H1 (cell line): Measurements from ENCODE around the gene LCN6. TPM values are rescaled to one million over a fixed set of nuclear protein-coding genes. Genes with fewer than 3 reads are reported as not detected.

ENCODE experiments used
- CTCF ChIA-PET: fragments of 300-600 bp; sonication (Branson Sonifier 250); formaldehyde crosslinking; loops from one replicate; lab custom pipeline; 2021; ENCODE audit not compliant: partially characterized antibody; lab: Charles Lee
- POLR2A ChIA-PET: fragments of 300-600 bp; sonication (Branson Sonifier 250); formaldehyde crosslinking; loops from one replicate; lab custom pipeline; 2021; ENCODE audit warnings: inconsistent platforms; ENCODE audit not compliant: partially characterized antibody; lab: Charles Lee
- DNase-seq, 2 experiments: peaks; one replicate each; pipeline versions ENCODE4 v3.0.0 to v3.0.0-alpha.2; 2010 to 2022; ENCODE audit warnings: low spot score in 2 of 2, low read depth in 1 of 2, mixed read lengths in 1 of 2
- FAIRE-seq: peaks from 2 replicates; lab custom pipeline; 2011; peaks lifted over from hg19 to GRCh38; lab: Jason Lieb, UNC
- H2AFZ ChIP-seq: 2 replicates; pipeline ENCODE4 v1.8.1; 2012; ENCODE audit warnings: low read length, inconsistent platforms
- H2AK5ac ChIP-seq: 2 replicates; pipeline ENCODE4 v1.6.1; 2013; ENCODE audit warnings: low read depth, low read length
- H2BK120ac ChIP-seq: replicated peaks from 2 replicates; pipeline ENCODE3; 2013; ENCODE audit warnings: low read depth, low read length, inconsistent platforms
- H2BK12ac ChIP-seq: 2 replicates; pipeline ENCODE4 v1.6.1; 2013; ENCODE audit warnings: low read depth, low read length
- H2BK15ac ChIP-seq: 2 replicates; pipeline ENCODE4 v1.6.1; 2013; ENCODE audit warnings: low read length
- H2BK20ac ChIP-seq: 2 replicates; pipeline ENCODE4 v1.6.1; 2013; ENCODE audit warnings: low read length
- H2BK5ac ChIP-seq: 2 replicates; pipeline ENCODE4 v1.6.1; 2013; ENCODE audit warnings: low read depth, low read length
- H3K14ac ChIP-seq: 2 replicates; pipeline ENCODE4 v1.6.1; 2013; ENCODE audit warnings: inconsistent platforms; ENCODE audit not compliant: insufficient read length
- H3K18ac ChIP-seq: 2 replicates; pipeline ENCODE4 v1.6.1; 2013; ENCODE audit warnings: low read length; ENCODE audit errors: extremely low read depth
- H3K23ac ChIP-seq: 2 replicates; pipeline ENCODE4 v1.6.1; 2013; ENCODE audit warnings: inconsistent platforms; ENCODE audit not compliant: insufficient read length
- H3K23me2 ChIP-seq: 2 replicates; pipeline ENCODE4 v1.6.1; 2013; ENCODE audit warnings: low read depth, low read length
- H3K27ac ChIP-seq: 2 replicates; pipeline ENCODE4 v1.6.1; 2011; ENCODE audit warnings: low read depth, low read length, inconsistent platforms
- H3K27me3 ChIP-seq, 4 experiments: replicated peaks in 1 of 4; 1 replicate in 1 of 4; 2 replicates in 3 of 4; pipeline versions ENCODE4 v1.6.1 to v1.8.1; 2011 to 2013; ENCODE audit warnings: low read length in 3 of 4, mild to moderate bottlenecking in 3 of 4, inconsistent platforms in 2 of 4, mixed read lengths in 2 of 4, moderate library complexity in 1 of 4; ENCODE audit not compliant: control insufficient read depth in 3 of 4, insufficient read depth in 3 of 4; ENCODE audit errors: extremely low read depth in 1 of 4
- H3K36me3 ChIP-seq, 4 experiments: 2 replicates each; pipeline versions ENCODE4 v1.6.1 to v1.8.1; 2011 to 2013; ENCODE audit warnings: mild to moderate bottlenecking in 4 of 4, low read length in 3 of 4, moderate library complexity in 2 of 4, control low read depth in 1 of 4, inconsistent platforms in 1 of 4; ENCODE audit not compliant: insufficient read depth in 4 of 4, control insufficient read depth in 2 of 4
- H3K4ac ChIP-seq: replicated peaks from 2 replicates; pipeline ENCODE3; 2013; ENCODE audit warnings: low read length, low read depth, mixed read lengths, inconsistent platforms; ENCODE audit not compliant: insufficient read length
- H3K4me1 ChIP-seq, 4 experiments: replicated peaks in 1 of 4; 1 replicate in 1 of 4; 2 replicates in 3 of 4; pipeline versions ENCODE4 v1.6.1 to v1.8.1; 2011 to 2013; ENCODE audit warnings: low read length in 3 of 4, inconsistent platforms in 2 of 4, mixed read lengths in 1 of 4; ENCODE audit not compliant: insufficient read depth in 4 of 4, control insufficient read depth in 3 of 4
- H3K4me2 ChIP-seq, 2 experiments: 2 replicates each; pipeline versions ENCODE4 v1.6.1 to v1.8.1; 2011 to 2013; ENCODE audit warnings: low read depth in 2 of 2, low read length in 2 of 2, control low read depth in 1 of 2, inconsistent platforms in 1 of 2, mild to moderate bottlenecking in 1 of 2; ENCODE audit not compliant: insufficient read depth in 1 of 2
- H3K4me3 ChIP-seq, 4 experiments: fragments of 200-600, 300-600 bp in 1 of 4; sonication (generic), shearing (Covaris generic), sonication (Bioruptor Twin) in 1 of 4; 2 replicates each; pipeline versions ENCODE4 v1.5.1 to v1.8.1; 2011 to 2016; ENCODE audit warnings: low read length in 4 of 4, low read depth in 3 of 4, control low read depth in 2 of 4, inconsistent platforms in 2 of 4, mild to moderate bottlenecking in 2 of 4, mixed read lengths in 1 of 4, moderate library complexity in 1 of 4; ENCODE audit not compliant: insufficient read depth in 2 of 4; ENCODE audit errors: extremely low read depth in 1 of 4
- H3K56ac ChIP-seq: replicated peaks from 2 replicates; pipeline ENCODE3; 2013; ENCODE audit warnings: low read depth, mild to moderate bottlenecking, mixed read lengths, low read length, inconsistent platforms; ENCODE audit not compliant: insufficient read length
- H3K79me1 ChIP-seq: 2 replicates; pipeline ENCODE4 v1.6.1; 2013; ENCODE audit warnings: low read depth, low read length, control low read depth
- H3K79me2 ChIP-seq, 2 experiments: 2 replicates each; pipeline versions ENCODE4 v1.6.1 to v1.8.1; 2012 to 2013; ENCODE audit warnings: low read length in 2 of 2, mild to moderate bottlenecking in 2 of 2, inconsistent platforms in 1 of 2; ENCODE audit not compliant: insufficient read depth in 2 of 2, control insufficient read depth in 1 of 2
- H3K9ac ChIP-seq, 4 experiments: replicated peaks in 1 of 4; 1 replicate in 1 of 4; 2 replicates in 3 of 4; pipeline versions ENCODE4 v1.6.1 to v1.8.1; 2011 to 2013; ENCODE audit warnings: low read depth in 3 of 4, low read length in 3 of 4, control low read depth in 2 of 4, mild to moderate bottlenecking in 2 of 4, moderate library complexity in 2 of 4, inconsistent platforms in 1 of 4; ENCODE audit errors: extremely low read depth in 1 of 4
- H3K9me3 ChIP-seq, 2 experiments: 2 replicates each; pipeline versions ENCODE4 v1.6.1 to v1.8.1; 2012 to 2013; ENCODE audit warnings: mild to moderate bottlenecking in 2 of 2, moderate library complexity in 2 of 2, control low read depth in 1 of 2, inconsistent platforms in 1 of 2, low read depth in 1 of 2, low read length in 1 of 2, mixed read lengths in 1 of 2; ENCODE audit not compliant: insufficient read depth in 2 of 2
- H4K20me1 ChIP-seq, 2 experiments: replicated peaks in 1 of 2; 2 replicates each; pipeline versions ENCODE3 to v1.8.1; 2011 to 2013; ENCODE audit warnings: inconsistent platforms in 2 of 2, low read length in 2 of 2, mild to moderate bottlenecking in 1 of 2; ENCODE audit not compliant: insufficient read depth in 2 of 2, control insufficient read depth in 1 of 2
- H4K5ac ChIP-seq: 2 replicates; pipeline ENCODE4 v1.6.1; 2013; ENCODE audit warnings: low read length, low read depth, mixed read lengths, inconsistent platforms; ENCODE audit not compliant: insufficient read length
- H4K8ac ChIP-seq: 2 replicates; pipeline ENCODE4 v1.8.0; 2013; ENCODE audit warnings: mild to moderate bottlenecking, moderate library complexity, low read length, inconsistent platforms; ENCODE audit not compliant: insufficient read depth; ENCODE audit errors: extremely low read depth
- H4K91ac ChIP-seq: replicated peaks from 2 replicates; pipeline ENCODE3; 2013; ENCODE audit warnings: low read length, mixed read lengths, inconsistent platforms; ENCODE audit not compliant: insufficient read length
- FOSL1 ChIP-seq: IDR thresholded peaks from 2 replicates; pipeline ENCODE4 v1.6.1; 2011; ENCODE audit warnings: mild to moderate bottlenecking, low read depth, low read length, moderate library complexity; ENCODE audit not compliant: insufficient read depth
- HDAC2 ChIP-seq, 2 experiments: fragments of 300-600 bp in 1 of 2; sonication (generic) in 1 of 2; IDR thresholded peaks; 2 replicates each; pipeline ENCODE4 v1.6.1; 2011 to 2012; ENCODE audit warnings: low read depth in 2 of 2, low read length in 2 of 2, mild to moderate bottlenecking in 2 of 2, moderate library complexity in 2 of 2, borderline replicate concordance in 1 of 2, inconsistent platforms in 1 of 2
- NRF1 ChIP-seq: IDR thresholded peaks from 2 replicates; pipeline ENCODE4 v1.6.1; 2011; ENCODE audit warnings: mild to moderate bottlenecking, low read depth, low read length, improper control_type of control experiment
- RFX5 ChIP-seq: IDR thresholded peaks from 2 replicates; pipeline ENCODE4 v1.6.1; 2011; ENCODE audit warnings: low read depth, low read length, improper control_type of control experiment, borderline replicate concordance
- RXRA ChIP-seq: IDR thresholded peaks from 2 replicates; pipeline ENCODE4 v1.6.1; 2011; ENCODE audit warnings: low read depth, mild to moderate bottlenecking, low read length, moderate library complexity; ENCODE audit not compliant: insufficient read depth
- SRF ChIP-seq: IDR thresholded peaks from 2 replicates; pipeline ENCODE4 v1.6.1; 2011; ENCODE audit warnings: mild to moderate bottlenecking, low read depth, low read length, moderate library complexity
- WGBS, 2 experiments: shearing (Covaris generic) in 1 of 2; methylation state at CpG; one replicate each; pipeline versions ENCODE4 v1.1.6 to v1.1.7; 2013 to 2015; ENCODE audit warnings: low lambda C conversion rate in 2 of 2, mixed read lengths in 2 of 2, inconsistent platforms in 1 of 2, low coverage in 1 of 2, missing lambda C conversion rate in 1 of 2; ENCODE audit not compliant: insufficient replicate concordance in 2 of 2, insufficient coverage in 1 of 2, insufficient read length in 1 of 2; ENCODE audit errors: extremely low coverage in 1 of 2, missing lambda C conversion rate in 1 of 2; 5-methylcytosine and 5-hydroxymethylcytosine counted together
- polyA plus RNA-seq, 7 experiments: library from polyadenylated mRNA; depleted of rRNA in 3 of 7; stranded (reverse) in 5 of 7; unstranded in 2 of 7; fragments of >200 nt in 5 of 7; fragments of 200-250 nt in 2 of 7; gene quantifications; 1 replicate in 5 of 7; 2 replicates in 1 of 7; 4 replicates in 1 of 7; pipeline versions ENCODE4 v1.2.1 to v1.2.3, GENCODE V29; 2011 to 2013; ENCODE audit warnings: missing spikeins in 2 of 7, mixed read lengths in 2 of 7
- total RNA-seq: library from RNA; stranded (reverse); fragmentation: NEBNext Ultra II Directional; extraction: Animal tissue kit (Norgen Biotek cat#: 25700); gene quantifications from 2 replicates; pipeline ENCODE4 v1.2.1, GENCODE V29; 2021

The LCN6 gene
- total and polyA plus RNA-seq, 2 of the 8 experiments (the other 6 are each of a cell fraction or from before 2014, with no cell fraction given): not detected

GRCh38 chr9:136757328-136757727 is 9.0 kb upstream of the LCN6 start:
- H3K9ac ChIP-seq: no peak overlapping the region
- H2BK15ac ChIP-seq: no peak overlapping the region
- H3K4me2 ChIP-seq: no peak overlapping the region
- no peak overlapping the region for H3K14ac ChIP-seq
- H3K79me2 ChIP-seq: no peaks in the 10 kb centered on the region
- DNase-seq (no peak), FAIRE-seq (no peak)
- H4K20me1 ChIP-seq: no peaks in the 10 kb centered on the region
- no peak overlapping the region for H4K8ac ChIP-seq
- H3K4me1 ChIP-seq: peaks cover 0 to 6% (median 2%) of the 10 kb centered on the region in 4 experiments; a peak in 4 of 7 replicates
- no peak overlapping the region for H3K23ac ChIP-seq
- H3K56ac ChIP-seq: no peak overlapping the region
- CTCF ChIA-PET: interaction anchor here (0.6 to 5.1 kb wide), 20 partner anchors 8 to 313 kb away, joined by 3 to 42 read pairs (median 5); partner anchors contain the start of genes AJM1, LCN10, LCN6 and SAPCD2
- H3K27ac ChIP-seq: no peak overlapping the region
- H4K5ac ChIP-seq: no peak overlapping the region
- H3K36me3 ChIP-seq: no peaks in the 10 kb centered on the region
- H3K18ac ChIP-seq: no peak overlapping the region
- no peak overlapping the region for H2BK12ac ChIP-seq
- no peaks in the 10 kb centered on the region for H3K27me3 ChIP-seq
- no peak overlapping the region for H3K4me3 ChIP-seq
- POLR2A ChIA-PET: interaction anchor here (1.4 to 3.0 kb wide), 4 partner anchors 16 to 32 kb away, joined by 4 to 26 read pairs (median 6); no protein-coding TSS in a partner anchor
- no peak overlapping the region for H4K91ac ChIP-seq
- peaks cover 0 to 6% of the 10 kb centered on the region in 2 experiments; a peak in 1 of 4 replicates for H3K9me3 ChIP-seq
- H2BK5ac ChIP-seq: no peak overlapping the region
- H3K4ac ChIP-seq: no peak overlapping the region
- H3K79me1 ChIP-seq: no peaks in the 10 kb centered on the region
- 89% methylated on average over 16 of the region's 20 CpGs; no CpG with 5 or more reads in 1 of the 2 experiments for WGBS, 2 experiments
- no peak overlapping the region for H2AK5ac ChIP-seq
- no peak overlapping the region for H2AFZ ChIP-seq
- no peak for TF ChIP-seq FOSL1
- TF ChIP-seq RXRA: no peak
- TF ChIP-seq RFX5: no peak
- TF ChIP-seq HDAC2 (IDR thresholded peaks at IDR 0.05; ENCODE audit: borderline replicate concordance in 1 of 2, low read depth in 2 of 2, low read length in 2 of 2): no peak
- no peak for TF ChIP-seq NRF1
- TF ChIP-seq SRF: no peak
- H2BK120ac ChIP-seq: no peak overlapping the region
- H3K23me2 ChIP-seq: no peaks in the 10 kb centered on the region
- no peak overlapping the region for H2BK20ac ChIP-seq
